MM.1S (cell line): ENCODE results near the gene PHF3.

Source experiments
- DNase-seq: peaks from one replicate; pipeline ENCODE4 v3.0.0-alpha.2; 2015
- H2AFZ ChIP-seq: fragments of 300-600 bp; sonication (generic); 2 replicates; pipeline ENCODE4 v1.6.0; 2016; ENCODE audit warnings: antibody characterized with exemption, low read length
- H3F3A ChIP-seq: fragments of 300-600 bp; sonication (generic); 2 replicates; pipeline ENCODE4 v1.6.1; 2016; ENCODE audit warnings: mild to moderate bottlenecking, antibody characterized with exemption, low read length, moderate library complexity, mixed read lengths; ENCODE audit not compliant: insufficient read depth
- H3K27ac ChIP-seq: fragments of 300-600 bp; sonication (generic); 2 replicates; pipeline ENCODE4 v1.5.1; 2016; ENCODE audit warnings: mild to moderate bottlenecking, low read length
- H3K27me3 ChIP-seq: fragments of 300-600 bp; sonication (generic); replicated peaks from 2 replicates; pipeline ENCODE4 v1.6.0; 2016; ENCODE audit warnings: low read length; ENCODE audit not compliant: insufficient read depth
- H3K36me3 ChIP-seq: fragments of 300-600 bp; sonication (generic); replicated peaks from 2 replicates; pipeline ENCODE4 v1.6.1; 2016; ENCODE audit warnings: mild to moderate bottlenecking, low read length, mixed read lengths; ENCODE audit not compliant: insufficient read depth
- H3K4me1 ChIP-seq: fragments of 300-600 bp; sonication (generic); 2 replicates; pipeline ENCODE4 v1.6.1; 2016; ENCODE audit warnings: low read length, mixed read lengths
- H3K4me2 ChIP-seq: fragments of 300-600 bp; sonication (generic); 2 replicates; pipeline ENCODE4 v1.6.0; 2016; ENCODE audit warnings: low read depth, low read length
- H3K4me3 ChIP-seq: fragments of 300-600 bp; sonication (generic); 2 replicates; pipeline ENCODE4 v1.5.1; 2016; ENCODE audit warnings: low read length, mixed read lengths
- H3K79me2 ChIP-seq: fragments of 300-600 bp; sonication (generic); 2 replicates; pipeline ENCODE4 v1.6.1; 2016; ENCODE audit warnings: mixed run types, low read length, mixed read lengths
- H3K9ac ChIP-seq: fragments of 300-600 bp; sonication (generic); 2 replicates; pipeline ENCODE4 v1.6.1; 2016; ENCODE audit warnings: low read length, mixed read lengths
- H3K9me2 ChIP-seq: fragments of 300-600 bp; sonication (generic); replicated peaks from 2 replicates; pipeline ENCODE4 v1.6.1; 2016; ENCODE audit warnings: mild to moderate bottlenecking, low read length, mixed read lengths; ENCODE audit not compliant: insufficient read depth
- H3K9me3 ChIP-seq: fragments of 300-600 bp; sonication (generic); replicated peaks from 2 replicates; pipeline ENCODE4 v1.6.1; 2016; ENCODE audit warnings: mild to moderate bottlenecking, low read length, mixed read lengths; ENCODE audit not compliant: insufficient read depth
- H4K20me1 ChIP-seq: fragments of 300-600 bp; sonication (generic); 2 replicates; pipeline ENCODE4 v1.6.1; 2016; ENCODE audit warnings: mild to moderate bottlenecking, low read length, moderate library complexity, mixed read lengths; ENCODE audit not compliant: insufficient read depth
- CTCF ChIP-seq: fragments of 300-600 bp; sonication (generic); IDR thresholded peaks from 2 replicates; pipeline ENCODE4 v1.5.1; 2016; ENCODE audit warnings: antibody characterized with exemption, low read length, mixed read lengths
- EZH2 ChIP-seq: fragments of 300-600 bp; sonication (generic); optimal IDR thresholded peaks from 2 replicates; pipeline ENCODE3; 2017; ENCODE audit warnings: low read depth, mild to moderate bottlenecking, antibody characterized with exemption, low read length, mixed read lengths
- EZH2phosphoT487 ChIP-seq: fragments of 300-600 bp; sonication (generic); IDR thresholded peaks from 2 replicates; pipeline ENCODE4 v1.6.1; 2018; ENCODE audit warnings: antibody characterized with exemption, low read length

PHF3 gene

GRCh38 chr6:63716169-63716568 is 80.6 kb downstream of the PHF3 start:
- DNase-seq: no peak
- no peaks in the 10 kb centered on the region for H4K20me1 ChIP-seq
- no peak overlapping the region for H3K4me3 ChIP-seq
- peaks cover 10% of the 10 kb centered on the region for H3K36me3 ChIP-seq
- no peaks in the 10 kb centered on the region for H3K27me3 ChIP-seq
- no peak overlapping the region for H2AFZ ChIP-seq
- H3F3A ChIP-seq: no peaks in the 10 kb centered on the region
- H3K27ac ChIP-seq: no peak overlapping the region
- H3K9ac ChIP-seq: no peak overlapping the region
- 0 out of 2 replicates have a peak, but pooled peaks cover 4% of the 10 kb centered on the region for H3K4me1 ChIP-seq
- no peaks in the 10 kb centered on the region for H3K9me3 ChIP-seq
- H3K9me2 ChIP-seq: no peaks in the 10 kb centered on the region
- no peaks in the 10 kb centered on the region for H3K79me2 ChIP-seq
- TF ChIP-seq CTCF (no peak), EZH2 (no peak), EZH2phosphoT487 (no peak)
- no peak overlapping the region for H3K4me2 ChIP-seq

DNA sequence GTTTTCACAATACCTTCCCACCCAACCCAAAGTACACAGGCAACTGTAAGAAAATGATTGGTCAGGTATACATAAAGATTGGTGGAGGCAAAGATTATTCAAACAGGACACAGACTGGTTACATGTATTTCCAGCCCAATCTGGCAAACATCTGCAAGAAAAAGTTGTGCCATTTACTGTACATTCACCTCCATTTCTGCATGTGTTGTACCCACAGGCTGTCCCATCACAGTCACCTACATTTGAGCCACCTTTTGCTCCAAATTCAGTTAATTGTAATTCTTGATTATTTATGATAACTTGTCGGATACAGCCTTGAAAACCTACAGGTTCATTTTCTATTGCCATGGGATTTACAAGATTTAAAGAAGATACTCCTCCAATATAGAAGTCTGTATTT is 85.6 kb downstream of the PHF3 start:
- Histone ChIP-seq H3K27ac (no peak overlapping the region), H3K9me2 (no peaks in the 10 kb centered on the region), H3K9me3 (no peaks in the 10 kb centered on the region), H3K4me3 (no peak overlapping the region), H3F3A (no peaks in the 10 kb centered on the region), H3K36me3 (no peaks in the 10 kb centered on the region), H4K20me1 (no peaks in the 10 kb centered on the region), H3K4me1 (no peaks in the 10 kb centered on the region), H3K4me2 (no peak overlapping the region), H3K79me2 (no peaks in the 10 kb centered on the region), H3K27me3 (no peaks in the 10 kb centered on the region), H3K9ac (no peak overlapping the region), H2AFZ (no peak overlapping the region)
- TF ChIP-seq EZH2 (no peak), CTCF (no peak)
- no peak for DNase-seq

DNA sequence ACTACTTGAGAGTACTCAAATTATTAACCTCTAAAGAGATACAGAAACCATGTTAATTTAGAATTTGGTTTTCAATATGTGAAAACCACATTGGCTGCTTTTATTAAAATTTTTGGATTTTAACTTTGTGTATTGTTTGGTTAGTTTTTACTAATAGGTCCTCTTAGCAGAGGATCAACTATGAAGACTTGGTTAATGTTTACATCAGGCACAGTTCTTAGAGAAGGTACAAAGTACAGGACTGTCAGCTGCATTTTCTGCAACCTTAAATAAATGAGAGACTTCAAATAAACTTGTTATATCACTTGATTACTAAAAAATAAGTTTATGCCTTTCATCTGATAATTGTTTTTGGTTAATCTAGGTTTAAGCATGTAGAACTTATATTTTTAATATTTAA is 89.1 kb downstream of the PHF3 start:
- Histone ChIP-seq H3K4me2 (no peak overlapping the region), H3K9me3 (no peaks in the 10 kb centered on the region), H4K20me1 (no peaks in the 10 kb centered on the region), H3K9ac (no peak overlapping the region), H3K27ac (no peak overlapping the region), H3K36me3 (no peaks in the 10 kb centered on the region), H3K27me3 (no peaks in the 10 kb centered on the region), H2AFZ (no peak overlapping the region), H3F3A (no peaks in the 10 kb centered on the region), H3K79me2 (no peaks in the 10 kb centered on the region), H3K4me1 (no peaks in the 10 kb centered on the region), H3K4me3 (no peak overlapping the region), H3K9me2 (no peaks in the 10 kb centered on the region)
- DNase-seq: no peak
- no peak for TF ChIP-seq EZH2phosphoT487
- no peak for TF ChIP-seq CTCF
- no peak for TF ChIP-seq EZH2

DNA sequence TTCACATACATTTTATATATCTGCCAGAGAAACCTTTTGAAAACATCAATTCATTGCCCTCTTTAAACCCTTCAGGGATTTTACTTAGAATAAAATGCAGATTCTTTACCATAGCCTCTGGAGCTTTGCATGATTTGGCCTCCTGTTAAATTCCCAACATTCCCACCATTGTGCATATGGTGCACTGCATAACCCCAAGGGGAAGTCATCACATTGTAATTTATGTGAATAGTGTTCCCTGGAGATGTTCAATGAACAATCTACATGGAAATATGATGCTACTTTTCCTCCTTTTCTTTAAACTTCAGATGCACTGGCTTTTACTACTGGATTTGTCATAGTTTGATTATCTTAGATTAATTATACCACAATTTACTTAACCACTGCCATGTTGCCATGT is 94.7 kb downstream of the PHF3 start:
- Histone ChIP-seq H3K9ac (no peak overlapping the region), H3K4me2 (no peak overlapping the region), H3K4me3 (no peak overlapping the region), H4K20me1 (no peaks in the 10 kb centered on the region), H3K79me2 (no peaks in the 10 kb centered on the region), H3K36me3 (no peaks in the 10 kb centered on the region), H3K4me1 (no peaks in the 10 kb centered on the region), H3F3A (no peaks in the 10 kb centered on the region), H3K9me3 (no peaks in the 10 kb centered on the region), H3K27me3 (no peaks in the 10 kb centered on the region), H2AFZ (no peak overlapping the region), H3K27ac (no peak overlapping the region), H3K9me2 (no peaks in the 10 kb centered on the region)
- TF ChIP-seq EZH2 (no peak), CTCF (no peak), EZH2phosphoT487 (no peak)
- DNase-seq: no peak
